ENCODE results near the gene DSCAML1.

DSCAML1 gene

DNA sequence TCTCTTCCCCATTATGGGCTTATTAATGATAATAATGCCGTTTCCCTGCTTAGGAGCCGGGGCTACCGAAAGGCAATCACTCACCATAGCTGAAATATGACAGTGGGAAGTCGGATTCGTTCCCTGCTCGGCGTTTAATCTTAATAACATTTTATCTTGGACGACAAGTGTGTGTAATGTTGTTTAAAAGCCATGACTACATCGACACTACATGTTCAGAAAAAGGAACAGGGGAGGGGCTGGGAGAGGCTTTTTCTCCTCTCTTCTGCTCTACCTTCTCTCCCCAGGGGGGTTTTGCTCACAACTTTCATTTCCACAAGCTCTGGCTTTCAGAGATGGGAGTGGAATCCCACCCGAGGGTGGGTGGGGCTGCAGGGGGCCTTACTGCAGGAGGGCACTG is 105.5 kb downstream of the DSCAML1 start:
- no peak for DNase-seq (ENCODE audit: low read depth)
- H3K27me3 ChIP-seq (replicated peaks; ENCODE audit: control insufficient read depth, insufficient read depth, low read length): peaks cover 62% of the 10 kb centered on the region
- no peak overlapping the region for H3K9ac ChIP-seq (ENCODE audit: low read length)
- H3K9me3 ChIP-seq (ENCODE audit: control insufficient read depth, low read length): no peaks in the 10 kb centered on the region
- no peak overlapping the region for H3K4me3 ChIP-seq (ENCODE audit: low read length)
- no peaks in the 10 kb centered on the region for H3K4me1 ChIP-seq (ENCODE audit: control insufficient read depth, insufficient read depth, low read length)
- no peaks in the 10 kb centered on the region for H3K36me3 ChIP-seq (ENCODE audit: control insufficient read depth, insufficient read depth, low read length, severe bottlenecking)

DNA sequence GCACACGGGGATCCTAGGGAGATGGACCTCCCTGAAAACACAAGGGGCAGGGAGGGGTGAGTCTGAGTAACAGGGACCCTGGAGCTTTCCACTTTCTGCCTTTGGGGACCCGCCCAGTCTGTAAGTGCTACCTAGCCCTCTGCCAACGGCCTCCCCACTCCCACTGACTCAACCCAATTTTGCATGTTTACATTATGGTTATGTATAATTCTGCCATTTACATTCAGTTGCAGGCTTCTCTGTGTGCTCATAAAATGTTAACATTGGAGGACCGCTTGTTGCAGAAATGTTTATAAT is 105.8 kb downstream of the DSCAML1 start:
- H3K27me3 ChIP-seq (replicated peaks; ENCODE audit: control insufficient read depth, insufficient read depth, low read length): peaks cover 62% of the 10 kb centered on the region
- no peak for DNase-seq (ENCODE audit: low read depth)
- H3K36me3 ChIP-seq (ENCODE audit: control insufficient read depth, insufficient read depth, low read length, severe bottlenecking): no peaks in the 10 kb centered on the region
- no peaks in the 10 kb centered on the region for H3K9me3 ChIP-seq (ENCODE audit: control insufficient read depth, low read length)
- no peak overlapping the region for H3K9ac ChIP-seq (ENCODE audit: low read length)
- H3K4me1 ChIP-seq (ENCODE audit: control insufficient read depth, insufficient read depth, low read length): no peaks in the 10 kb centered on the region
- no peak overlapping the region for H3K4me3 ChIP-seq (ENCODE audit: low read length)

DNA sequence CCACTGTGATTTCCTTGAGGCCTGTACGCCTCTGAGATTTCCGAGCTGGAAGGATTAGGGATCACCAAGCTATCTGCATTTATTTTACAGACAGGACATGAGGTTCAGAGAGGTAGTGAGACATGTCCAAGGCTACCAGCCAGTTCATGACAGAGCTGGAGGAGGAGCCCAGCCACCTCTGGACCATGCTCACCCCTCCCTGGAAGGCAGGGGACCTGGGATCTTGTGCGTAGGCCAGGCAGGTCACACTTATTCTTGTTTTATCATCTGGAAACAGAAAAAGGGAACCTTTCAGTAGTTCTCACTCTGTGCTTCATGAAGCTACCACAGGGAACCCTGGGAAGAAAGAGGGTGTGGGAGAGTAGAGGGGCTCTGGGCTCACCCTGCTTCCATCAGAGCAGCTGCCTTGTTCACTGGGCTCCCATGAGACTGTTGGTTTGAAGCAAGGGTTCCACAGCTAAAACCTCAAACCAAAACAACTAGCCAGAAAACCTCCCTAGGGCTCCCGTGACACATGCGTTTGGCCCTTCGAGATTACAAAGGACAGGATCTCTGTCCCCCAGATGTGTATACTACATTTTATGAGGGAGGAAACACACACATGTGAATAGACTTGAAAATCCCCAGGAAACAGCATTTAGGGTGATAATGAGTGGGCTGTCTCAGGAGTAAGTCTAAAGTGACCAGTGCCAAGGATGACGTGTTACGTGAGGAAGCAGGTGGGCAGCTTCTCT is 106.4 kb downstream of the DSCAML1 start:
- no peaks in the 10 kb centered on the region for H3K4me1 ChIP-seq (ENCODE audit: control insufficient read depth, insufficient read depth, low read length)
- H3K9me3 ChIP-seq (ENCODE audit: control insufficient read depth, low read length): no peaks in the 10 kb centered on the region
- no peak for DNase-seq (ENCODE audit: low read depth)
- H3K9ac ChIP-seq (ENCODE audit: low read length): no peak overlapping the region
- H3K27me3 ChIP-seq (replicated peaks; ENCODE audit: control insufficient read depth, insufficient read depth, low read length): peaks cover 58% of the 10 kb centered on the region
- no peak overlapping the region for H3K4me3 ChIP-seq (ENCODE audit: low read length)
- H3K36me3 ChIP-seq (ENCODE audit: control insufficient read depth, insufficient read depth, low read length, severe bottlenecking): no peaks in the 10 kb centered on the region

DNA sequence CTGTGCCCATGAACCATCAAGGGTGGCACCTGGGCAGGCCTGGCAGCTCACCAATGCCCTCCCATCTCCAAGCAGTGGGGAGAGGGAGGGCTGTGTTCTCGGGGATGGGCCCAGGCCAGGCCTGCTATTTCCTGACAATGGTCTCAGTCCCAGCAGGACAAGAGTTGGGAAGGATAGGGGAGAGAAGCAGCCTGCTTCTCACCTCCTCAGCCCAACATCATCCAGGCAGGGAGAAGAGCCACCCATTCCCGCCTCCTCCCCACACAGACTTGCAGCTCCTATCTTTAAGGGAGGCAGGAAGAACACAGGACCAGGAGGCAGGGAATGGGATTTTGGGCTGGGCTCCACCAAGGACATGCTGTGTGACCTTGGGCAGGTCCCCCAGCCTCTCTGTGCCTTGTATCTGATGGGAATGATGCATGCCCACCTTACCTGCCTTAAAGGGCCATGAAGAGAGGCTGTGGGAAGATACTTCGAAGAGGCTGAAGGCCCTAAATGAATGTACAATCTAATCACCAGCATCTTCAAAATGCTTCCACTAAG is 108.7 kb downstream of the DSCAML1 start:
- H3K27me3 ChIP-seq (replicated peaks; ENCODE audit: control insufficient read depth, insufficient read depth, low read length): peaks cover 41% of the 10 kb centered on the region
- no peaks in the 10 kb centered on the region for H3K9me3 ChIP-seq (ENCODE audit: control insufficient read depth, low read length)

DNA sequence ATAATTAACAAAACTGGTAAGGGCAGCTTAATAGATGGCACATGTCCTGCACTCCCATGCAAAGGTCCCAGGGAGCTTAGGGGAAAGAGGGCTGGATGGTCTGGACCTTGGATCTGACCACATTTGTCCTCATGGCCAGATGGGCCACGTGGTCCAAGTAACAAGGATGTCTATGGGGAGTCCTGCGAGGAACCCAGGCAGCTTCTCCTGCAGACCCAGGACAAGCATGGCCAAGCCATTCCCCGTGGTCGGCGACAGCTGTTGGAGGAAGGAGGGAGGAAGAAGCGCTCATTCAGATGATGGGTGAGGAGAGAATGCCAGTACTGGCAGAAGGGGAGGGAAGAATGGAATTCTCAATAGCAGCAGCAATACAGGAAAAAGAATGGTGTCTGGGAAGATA is 109.2 kb downstream of the DSCAML1 start:
- Histone ChIP-seq H3K9ac (ENCODE audit: low read length) (no peak overlapping the region), H3K27me3 (replicated peaks; ENCODE audit: control insufficient read depth, insufficient read depth, low read length) (peaks cover 40% of the 10 kb centered on the region), H3K4me3 (ENCODE audit: low read length) (no peak overlapping the region), H3K36me3 (ENCODE audit: control insufficient read depth, insufficient read depth, low read length, severe bottlenecking) (no peaks in the 10 kb centered on the region), H3K4me1 (ENCODE audit: control insufficient read depth, insufficient read depth, low read length) (no peaks in the 10 kb centered on the region), H3K9me3 (ENCODE audit: control insufficient read depth, low read length) (no peaks in the 10 kb centered on the region)
- no peak for DNase-seq (ENCODE audit: low read depth)

More for the DNA sequence above, 108.7 kb downstream of the DSCAML1 start:
- Histone ChIP-seq H3K9ac (ENCODE audit: low read length) (no peak overlapping the region), H3K36me3 (ENCODE audit: control insufficient read depth, insufficient read depth, low read length, severe bottlenecking) (no peaks in the 10 kb centered on the region), H3K4me1 (ENCODE audit: control insufficient read depth, insufficient read depth, low read length) (no peaks in the 10 kb centered on the region), H3K4me3 (ENCODE audit: low read length) (no peak overlapping the region)
- no peak for DNase-seq (ENCODE audit: low read depth)

DNA sequence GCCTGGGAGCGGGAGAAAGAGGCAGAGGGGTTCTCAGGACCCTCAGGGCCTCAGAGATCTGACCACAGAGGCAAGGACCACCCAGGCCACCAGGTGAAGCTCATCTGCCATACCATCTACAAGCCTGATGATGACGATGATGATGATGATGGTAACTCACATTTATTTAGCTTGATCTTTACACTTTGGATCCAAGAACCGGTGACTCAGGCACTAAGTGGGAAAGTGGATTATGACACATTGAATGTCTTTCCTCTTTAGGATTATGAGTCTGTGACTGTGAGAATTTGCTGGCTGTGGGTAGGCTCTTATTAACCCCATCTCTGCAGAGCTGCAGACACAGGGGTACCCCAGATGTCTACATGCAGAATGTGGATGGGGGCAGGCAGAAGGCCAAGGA is 110.3 kb downstream of the DSCAML1 start:
- Histone ChIP-seq H3K36me3 (ENCODE audit: control insufficient read depth, insufficient read depth, low read length, severe bottlenecking) (no peaks in the 10 kb centered on the region), H3K4me1 (ENCODE audit: control insufficient read depth, insufficient read depth, low read length) (no peaks in the 10 kb centered on the region), H3K4me3 (ENCODE audit: low read length) (no peak overlapping the region), H3K27me3 (replicated peaks; ENCODE audit: control insufficient read depth, insufficient read depth, low read length) (peaks cover 40% of the 10 kb centered on the region), H3K9me3 (ENCODE audit: control insufficient read depth, low read length) (no peaks in the 10 kb centered on the region), H3K9ac (ENCODE audit: low read length) (no peak overlapping the region)
- DNase-seq (ENCODE audit: low read depth): no peak

DNA sequence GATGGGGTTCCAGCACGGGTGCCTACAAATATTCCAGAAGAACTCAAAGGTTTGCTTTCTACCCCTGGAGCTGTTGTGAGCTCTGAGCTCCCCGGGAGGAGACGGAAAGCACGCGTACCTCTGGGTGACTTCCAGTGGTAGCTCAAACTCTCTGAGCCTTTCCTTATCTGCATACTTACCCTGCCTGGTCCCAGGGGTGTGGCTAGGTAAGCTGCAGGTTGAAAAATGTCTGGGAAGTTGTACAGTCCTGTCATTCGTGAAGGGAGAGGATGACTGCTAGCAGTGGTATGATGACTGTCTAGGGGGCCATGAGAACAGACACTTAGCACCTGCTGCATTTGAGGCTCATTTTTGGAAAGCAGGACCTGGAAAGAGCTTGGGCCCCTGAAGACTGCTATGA is 111.5 kb downstream of the DSCAML1 start:
- Histone ChIP-seq H3K4me3 (ENCODE audit: low read length) (no peak overlapping the region), H3K4me1 (ENCODE audit: control insufficient read depth, insufficient read depth, low read length) (no peaks in the 10 kb centered on the region), H3K9ac (ENCODE audit: low read length) (no peak overlapping the region), H3K27me3 (replicated peaks; ENCODE audit: control insufficient read depth, insufficient read depth, low read length) (peaks cover 44% of the 10 kb centered on the region), H3K36me3 (ENCODE audit: control insufficient read depth, insufficient read depth, low read length, severe bottlenecking) (no peaks in the 10 kb centered on the region), H3K9me3 (ENCODE audit: control insufficient read depth, low read length) (no peaks in the 10 kb centered on the region)
- DNase-seq (ENCODE audit: low read depth): no peak

DNA sequence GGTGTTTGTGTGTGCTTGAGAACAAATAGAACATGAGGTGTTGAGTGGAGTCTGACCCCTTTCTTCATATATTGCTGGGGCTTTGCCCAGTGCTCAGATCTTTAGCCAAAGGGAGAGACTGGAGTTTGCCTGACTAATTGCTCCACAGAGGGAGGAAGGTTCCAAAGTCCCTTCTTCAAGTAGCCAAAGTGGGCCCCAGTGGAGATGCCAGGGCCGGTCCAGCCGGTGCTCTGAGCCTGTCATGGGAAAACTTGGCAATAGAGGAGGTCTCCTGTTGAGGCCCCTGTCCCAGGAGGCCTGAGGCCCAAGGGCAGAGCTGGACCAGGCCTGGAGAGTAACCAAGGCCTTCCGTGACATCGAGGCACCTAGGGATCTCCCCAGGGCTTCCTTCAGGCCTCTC is 112.3 kb downstream of the DSCAML1 start:
- H3K36me3 ChIP-seq (ENCODE audit: control insufficient read depth, insufficient read depth, low read length, severe bottlenecking): no peaks in the 10 kb centered on the region
- no peak overlapping the region for H3K9ac ChIP-seq (ENCODE audit: low read length)
- H3K4me1 ChIP-seq (ENCODE audit: control insufficient read depth, insufficient read depth, low read length): no peaks in the 10 kb centered on the region
- H3K27me3 ChIP-seq (replicated peaks; ENCODE audit: control insufficient read depth, insufficient read depth, low read length): peaks cover 43% of the 10 kb centered on the region
- no peak overlapping the region for H3K4me3 ChIP-seq (ENCODE audit: low read length)
- DNase-seq (ENCODE audit: low read depth): no peak
- no peaks in the 10 kb centered on the region for H3K9me3 ChIP-seq (ENCODE audit: control insufficient read depth, low read length)

DNA sequence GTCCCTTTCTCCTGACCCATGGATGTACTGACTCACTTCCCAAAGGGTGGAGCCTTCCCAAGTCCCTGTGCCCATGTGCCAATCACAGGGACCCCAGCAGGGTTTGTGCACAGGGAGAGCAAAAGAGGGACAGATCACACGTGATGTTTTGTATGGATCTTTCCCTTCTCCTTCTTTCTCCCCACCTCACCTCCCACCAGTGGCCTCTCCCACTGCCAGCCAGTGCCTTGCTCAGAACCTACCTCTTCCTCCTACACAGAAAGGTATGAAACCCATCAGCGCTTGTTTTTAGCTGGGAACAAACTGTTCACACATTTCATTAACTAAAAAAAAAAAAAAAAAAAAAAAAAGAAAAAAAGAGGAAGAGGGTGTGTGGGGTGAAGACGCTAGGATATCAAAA is 112.9 kb downstream of the DSCAML1 start:
- no peaks in the 10 kb centered on the region for H3K9me3 ChIP-seq (ENCODE audit: control insufficient read depth, low read length)
- H3K4me1 ChIP-seq (ENCODE audit: control insufficient read depth, insufficient read depth, low read length): no peaks in the 10 kb centered on the region
- no peak for DNase-seq (ENCODE audit: low read depth)
- peaks cover 42% of the 10 kb centered on the region for H3K27me3 ChIP-seq (replicated peaks; ENCODE audit: control insufficient read depth, insufficient read depth, low read length)
- H3K36me3 ChIP-seq (ENCODE audit: control insufficient read depth, insufficient read depth, low read length, severe bottlenecking): no peaks in the 10 kb centered on the region
- H3K4me3 ChIP-seq (ENCODE audit: low read length): no peak overlapping the region
- no peak overlapping the region for H3K9ac ChIP-seq (ENCODE audit: low read length)

DNA sequence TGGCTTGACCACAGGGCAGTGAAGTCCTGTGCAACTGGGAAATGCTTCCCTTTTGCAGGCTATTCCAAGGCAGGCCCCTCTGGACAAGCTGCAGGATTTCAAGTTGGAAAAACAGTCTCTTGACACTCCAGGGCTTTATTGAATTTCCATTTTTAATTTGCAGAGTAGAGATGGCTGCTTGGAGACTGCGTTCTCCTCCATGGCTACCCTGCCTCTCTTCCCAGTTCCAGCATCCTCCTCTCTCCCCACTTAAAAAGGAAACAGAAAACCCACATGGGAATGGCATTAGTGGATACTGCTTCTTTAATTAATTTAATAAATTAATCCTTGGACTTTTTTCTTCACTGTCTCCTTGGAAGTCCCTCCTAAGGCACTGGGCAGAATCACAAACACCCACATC is 115.6 kb downstream of the DSCAML1 start:
- Histone ChIP-seq H3K27me3 (replicated peaks; ENCODE audit: control insufficient read depth, insufficient read depth, low read length) (peaks cover 56% of the 10 kb centered on the region), H3K36me3 (ENCODE audit: control insufficient read depth, insufficient read depth, low read length, severe bottlenecking) (no peaks in the 10 kb centered on the region), H3K9me3 (ENCODE audit: control insufficient read depth, low read length) (no peaks in the 10 kb centered on the region), H3K4me1 (ENCODE audit: control insufficient read depth, insufficient read depth, low read length) (no peaks in the 10 kb centered on the region), H3K9ac (ENCODE audit: low read length) (no peak overlapping the region), H3K4me3 (ENCODE audit: low read length) (no peak overlapping the region)
- DNase-seq (ENCODE audit: low read depth): no peak

DNA sequence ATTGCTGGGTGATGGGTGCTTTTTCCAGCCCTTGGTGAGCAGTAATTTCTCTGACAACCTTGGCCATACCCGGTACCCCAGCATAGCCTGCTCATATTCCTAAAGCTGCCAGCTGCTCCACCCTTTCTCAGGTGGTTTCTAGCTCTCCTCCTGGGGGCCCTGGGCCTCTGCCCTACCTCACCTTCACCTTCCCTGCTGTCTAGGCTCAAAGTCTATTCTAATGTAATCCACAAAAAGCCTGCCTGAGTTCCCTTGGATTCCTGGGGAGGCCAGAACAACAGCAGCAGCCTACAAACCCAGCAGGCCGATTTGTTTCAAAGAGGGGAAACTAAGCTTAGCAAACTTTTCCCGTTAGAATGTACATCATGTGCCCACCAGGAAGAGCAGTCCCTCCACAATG is 117.6 kb downstream of the DSCAML1 start:
- H3K4me3 ChIP-seq (ENCODE audit: low read length): no peak overlapping the region
- no peak overlapping the region for H3K9ac ChIP-seq (ENCODE audit: low read length)
- no peaks in the 10 kb centered on the region for H3K4me1 ChIP-seq (ENCODE audit: control insufficient read depth, insufficient read depth, low read length)
- DNase-seq (ENCODE audit: low read depth): no peak
- no peaks in the 10 kb centered on the region for H3K36me3 ChIP-seq (ENCODE audit: control insufficient read depth, insufficient read depth, low read length, severe bottlenecking)
- no peaks in the 10 kb centered on the region for H3K9me3 ChIP-seq (ENCODE audit: control insufficient read depth, low read length)
- H3K27me3 ChIP-seq (replicated peaks; ENCODE audit: control insufficient read depth, insufficient read depth, low read length): peaks cover 71% of the 10 kb centered on the region

Data from adipocyte (in vitro differentiated cells).